H1 (cell line): ENCODE data around the gene LHFPL3. TPM values are rescaled to one million over a fixed set of nuclear protein-coding genes. Genes with fewer than 3 reads are reported as not detected.

Source experiments
- BRCA1 ChIP-seq: IDR thresholded peaks from 2 replicates; pipeline ENCODE4 v1.6.1; 2012; ENCODE audit warnings: low read depth, low read length, improper control_type of control experiment
- CTCF ChIP-seq, 3 experiments: IDR thresholded peaks; 1 replicate in 2 of 3; 2 replicates in 1 of 3; pipeline versions ENCODE4 v1.5.1 to v1.6.1; 2011; ENCODE audit warnings: low read length in 3 of 3, mild to moderate bottlenecking in 3 of 3, inconsistent platforms in 2 of 3, low read depth in 1 of 3, moderate library complexity in 1 of 3; ENCODE audit not compliant: insufficient read depth in 1 of 3; ENCODE audit errors: control extremely low read depth in 1 of 3
- EZH2 ChIP-seq: fragments of 200-600 bp; sonication (generic); IDR thresholded peaks from 2 replicates; pipeline ENCODE4 v1.7.1; 2012; ENCODE audit warnings: low read depth, mild to moderate bottlenecking, moderate library complexity, low read length, inconsistent platforms; ENCODE audit not compliant: severe bottlenecking
- POU5F1 ChIP-seq: IDR thresholded peaks from 2 replicates; pipeline ENCODE4 v1.6.1; 2011; ENCODE audit warnings: low read depth, mild to moderate bottlenecking, low read length, moderate library complexity
- SAP30 ChIP-seq: fragments of 300-600 bp; sonication (generic); IDR thresholded peaks from 2 replicates; pipeline ENCODE4 v1.7.1; 2012; ENCODE audit warnings: low read length, moderate library complexity, mild to moderate bottlenecking, inconsistent platforms; ENCODE audit not compliant: insufficient read depth, insufficient replicate concordance
- TEAD4 ChIP-seq: IDR thresholded peaks from 2 replicates; pipeline ENCODE4 v1.6.1; 2012; ENCODE audit warnings: low read depth, low read length, inconsistent platforms, mixed read lengths
- polyA plus RNA-seq, 7 experiments: library from polyadenylated mRNA; depleted of rRNA in 3 of 7; stranded (reverse) in 5 of 7; unstranded in 2 of 7; fragments of >200 nt in 5 of 7; fragments of 200-250 nt in 2 of 7; gene quantifications; 1 replicate in 5 of 7; 2 replicates in 1 of 7; 4 replicates in 1 of 7; pipeline versions ENCODE4 v1.2.1 to v1.2.3, GENCODE V29; 2011 to 2013; ENCODE audit warnings: missing spikeins in 2 of 7, mixed read lengths in 2 of 7
- total RNA-seq: library from RNA; stranded (reverse); fragmentation: NEBNext Ultra II Directional; extraction: Animal tissue kit (Norgen Biotek cat#: 25700); gene quantifications from 2 replicates; pipeline ENCODE4 v1.2.1, GENCODE V29; 2021

The LHFPL3 gene
- total and polyA plus RNA-seq, 2 of the 8 experiments (the other 6 are each of a cell fraction or from before 2014, with no cell fraction given): 0.24 to 0.50 TPM

GRCh38 chr7:104951546-104951945, 623.1 kb downstream of the LHFPL3 start (continued):
- no peak for TF ChIP-seq SAP30
- no peak for TF ChIP-seq BRCA1
- no peak for TF ChIP-seq POU5F1
- no peak for TF ChIP-seq CTCF (IDR thresholded peaks at IDR 0.05; ENCODE audit: control extremely low read depth in 1 of 3, insufficient read depth in 1 of 3, low read depth in 1 of 3, low read length in 3 of 3)
- TF ChIP-seq EZH2: no peak
- TF ChIP-seq TEAD4: no peak
